ENCODE data around the gene ZACN. TPM values are rescaled to one million over a fixed set of nuclear protein-coding genes. Genes with fewer than 3 reads are reported as not detected.
A peak's percentile ranks its signal among the peaks of the same experiment; 100 is the strongest.
"Not testable (repeated sequence)": the region's sequence is repeated elsewhere in the genome, so short reads cannot be mapped to it uniquely, and the experiment has no call there.

The ZACN gene
- total RNA-seq, 1 donor from 2014 or later: 0.29 TPM

GRCh38 chr17:76036497-76037261 is 42.3 kb upstream of the ZACN start:
- no peak overlapping the region for H3K4me3 Mint-ChIP-seq
- DNase-seq (ENCODE audit: extremely low spot score, unreplicated experiment): no peak
- H3K36me3 Mint-ChIP-seq: peaks cover 34% of the 10 kb centered on the region
- H3K27me3 Mint-ChIP-seq: no peaks in the 10 kb centered on the region
- TF ChIP-seq CTCF (conservative IDR thresholded peaks at IDR 0.05): no peak
- no peaks in the 10 kb centered on the region for H3K9me3 Mint-ChIP-seq
- H3K4me1 Mint-ChIP-seq (ENCODE audit: unreplicated experiment): peaks cover 23% of the 10 kb centered on the region
- H3K27ac Mint-ChIP-seq: peak overlapping the region; percentile 60

- no peak for DNase-seq (ENCODE audit: extremely low spot score, unreplicated experiment)
- no peak for TF ChIP-seq CTCF (conservative IDR thresholded peaks at IDR 0.05)
- no peak overlapping the region for H3K4me3 Mint-ChIP-seq
- peaks cover 23% of the 10 kb centered on the region for H3K4me1 Mint-ChIP-seq (ENCODE audit: unreplicated experiment)
- no peaks in the 10 kb centered on the region for H3K9me3 Mint-ChIP-seq
- no peaks in the 10 kb centered on the region for H3K27me3 Mint-ChIP-seq
- peak overlapping the region; percentile 23 for H3K27ac Mint-ChIP-seq
- H3K36me3 Mint-ChIP-seq: peaks cover 34% of the 10 kb centered on the region
Observed at GRCh38 chr17:76038050-76038449, 40.9 kb upstream of the ZACN start.

- TF ChIP-seq CTCF (conservative IDR thresholded peaks at IDR 0.05): no peak
- Mint-ChIP-seq H3K9me3 (no peaks in the 10 kb centered on the region), H3K36me3 (peaks cover 38% of the 10 kb centered on the region), H3K4me1 (ENCODE audit: unreplicated experiment) (peaks cover 26% of the 10 kb centered on the region), H3K4me3 (no peak overlapping the region), H3K27me3 (no peaks in the 10 kb centered on the region), H3K27ac (no peak overlapping the region)
- DNase-seq (ENCODE audit: extremely low spot score, unreplicated experiment): no peak
Observed at GRCh38 chr17:76039121-76039520, 39.9 kb upstream of the ZACN start.

- TF ChIP-seq CTCF (conservative IDR thresholded peaks at IDR 0.05): no peak
- Mint-ChIP-seq H3K4me3 (no peak overlapping the region), H3K4me1 (ENCODE audit: unreplicated experiment) (peaks cover 23% of the 10 kb centered on the region), H3K9me3 (no peaks in the 10 kb centered on the region), H3K36me3 (peaks cover 47% of the 10 kb centered on the region), H3K27me3 (no peaks in the 10 kb centered on the region), H3K27ac (no peak overlapping the region)
- DNase-seq (ENCODE audit: extremely low spot score, unreplicated experiment): no peak
Observed at GRCh38 chr17:76040376-76040775, 38.6 kb upstream of the ZACN start.

- H3K9me3 Mint-ChIP-seq; DNase-seq (ENCODE audit: extremely low spot score, unreplicated experiment); H3K27me3 Mint-ChIP-seq; H3K4me3 Mint-ChIP-seq: not testable (repeated sequence)
- peak overlapping the region; percentile 79 for H3K27ac Mint-ChIP-seq
- peaks cover 49% of the 10 kb centered on the region for H3K36me3 Mint-ChIP-seq
- H3K4me1 Mint-ChIP-seq (ENCODE audit: unreplicated experiment): peaks cover 13% of the 10 kb centered on the region
Observed at GRCh38 chr17:76042868-76043267, 36.1 kb upstream of the ZACN start.

- Mint-ChIP-seq H3K27ac (peak overlapping the region; percentile 79), H3K36me3 (peaks cover 49% of the 10 kb centered on the region), H3K4me1 (ENCODE audit: unreplicated experiment) (peaks cover 15% of the 10 kb centered on the region), H3K4me3 (peak overlapping the region; percentile 34)
- H3K9me3 Mint-ChIP-seq; H3K27me3 Mint-ChIP-seq; DNase-seq (ENCODE audit: extremely low spot score, unreplicated experiment): not testable (repeated sequence)
Observed at GRCh38 chr17:76044475-76045007, 34.4 kb upstream of the ZACN start.
